GM19455 (cell line): ENCODE measurements around the gene TMEM86A.
"Not testable (repeated sequence)": the region's sequence is repeated elsewhere in the genome, so short reads cannot be mapped to it uniquely, and the experiment has no call there.

Experiments
- ATAC-seq: cut with Tn5 transposase; IDR thresholded peaks from one replicate; pipeline ENCODE4 v1.9.1; 2021; ENCODE audit not compliant: unreplicated experiment

TMEM86A gene

DNA sequence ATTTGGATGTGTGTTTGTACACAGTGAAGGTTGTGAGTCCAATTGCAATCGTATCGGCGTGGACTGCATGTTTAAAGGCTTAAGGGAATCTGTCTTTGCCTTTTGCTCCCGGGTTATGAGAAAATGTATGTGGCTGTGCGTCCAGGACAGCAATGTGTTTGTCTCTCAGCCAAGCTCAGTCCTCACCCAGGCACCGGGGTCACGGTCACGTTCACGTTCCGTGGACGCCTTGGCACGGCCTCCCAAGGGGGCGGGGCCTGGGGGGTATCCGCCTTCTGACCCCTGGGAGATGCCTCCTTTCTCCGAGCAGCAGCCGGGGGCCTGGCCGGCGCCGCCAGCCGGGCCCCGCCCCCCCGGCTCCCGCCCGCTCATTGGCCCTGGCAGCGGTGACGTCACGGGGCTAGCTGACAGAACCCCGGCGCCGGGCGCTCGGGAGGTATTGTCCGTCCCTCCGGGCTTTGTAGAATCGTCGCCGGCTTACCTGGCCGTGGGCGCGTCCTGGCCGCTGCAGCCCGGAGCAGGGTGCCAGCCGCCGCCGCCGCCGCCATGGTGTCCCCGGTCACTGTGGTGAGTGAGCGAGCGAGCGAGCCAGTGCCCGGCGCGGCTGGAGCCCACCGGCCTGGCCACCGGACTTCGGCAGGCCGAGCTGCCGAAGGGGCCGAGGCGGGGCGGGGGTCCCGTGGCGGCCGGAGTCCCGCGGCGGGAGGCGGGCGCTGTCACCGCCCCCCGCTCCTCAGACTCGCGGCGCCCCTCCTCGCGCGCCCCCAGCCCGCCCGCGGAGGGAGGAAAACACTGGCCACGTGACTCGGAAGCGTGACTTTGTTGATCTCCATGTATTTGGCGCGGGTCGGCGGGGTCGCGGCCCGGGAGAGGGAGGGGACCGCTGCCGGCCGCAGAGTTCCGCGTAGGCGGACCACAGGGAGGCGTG, at the start of gene TMEM86A:
TMEM86A (plus strand) TSS at position 439 of the 928 bp plus-strand sequence; CDS start at position 547, 108 bp downstream.
- peak; percentile 94 for ATAC-seq

DNA sequence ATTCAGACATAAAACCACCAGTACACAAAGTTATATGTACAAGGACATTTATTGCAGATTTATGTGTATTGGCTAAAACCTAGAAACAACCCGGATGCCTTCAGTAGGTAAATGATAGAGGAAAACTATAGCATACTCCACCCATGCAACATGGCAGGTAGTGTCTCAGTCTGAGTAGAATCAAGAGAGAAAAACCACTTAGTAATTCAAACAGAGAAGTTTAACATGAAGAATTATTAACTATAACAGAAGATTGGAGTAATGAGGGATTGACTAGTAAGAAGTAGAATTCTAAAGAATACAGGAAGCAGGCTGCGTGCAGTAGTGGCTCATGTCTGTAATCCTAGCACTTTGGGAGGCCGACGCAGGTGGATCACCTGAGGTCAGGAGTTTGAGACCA, 48.2 kb upstream of the TMEM86A start:
- peak; percentile 29 for ATAC-seq

DNA sequence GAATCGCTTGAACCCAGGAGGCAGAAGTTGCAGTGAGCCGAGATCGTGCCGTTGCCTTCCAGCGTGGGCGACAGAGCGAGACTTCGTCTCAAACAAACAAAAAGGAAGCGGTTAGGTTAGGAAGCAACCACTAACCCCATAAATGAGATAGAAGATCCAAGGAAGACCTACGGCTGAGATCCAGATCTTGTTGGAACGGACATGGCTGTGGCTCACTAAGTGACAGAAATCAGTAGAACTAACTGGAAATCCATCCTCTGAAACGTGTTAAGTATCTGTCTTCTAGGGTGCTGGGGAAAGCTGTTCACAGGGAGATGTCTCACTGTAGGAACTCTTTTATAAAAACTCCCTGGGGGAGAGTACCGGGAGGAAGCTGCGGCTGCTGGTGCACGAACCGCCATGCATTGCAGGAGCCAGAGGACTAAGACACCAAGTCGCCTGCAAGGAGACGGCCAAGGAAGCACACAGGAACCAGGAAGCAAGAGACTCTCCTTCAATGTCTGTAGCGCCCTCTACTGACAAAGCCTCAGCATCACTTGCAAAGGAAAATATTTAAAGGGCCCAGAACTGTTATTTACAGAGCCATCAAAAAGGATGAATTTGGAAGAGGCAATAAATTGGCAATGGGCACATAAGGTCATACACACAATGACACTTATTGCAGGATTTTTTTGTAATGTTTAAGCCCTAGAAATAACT, 47.6 kb upstream of the TMEM86A start:
- peak; percentile 83 for ATAC-seq

DNA sequence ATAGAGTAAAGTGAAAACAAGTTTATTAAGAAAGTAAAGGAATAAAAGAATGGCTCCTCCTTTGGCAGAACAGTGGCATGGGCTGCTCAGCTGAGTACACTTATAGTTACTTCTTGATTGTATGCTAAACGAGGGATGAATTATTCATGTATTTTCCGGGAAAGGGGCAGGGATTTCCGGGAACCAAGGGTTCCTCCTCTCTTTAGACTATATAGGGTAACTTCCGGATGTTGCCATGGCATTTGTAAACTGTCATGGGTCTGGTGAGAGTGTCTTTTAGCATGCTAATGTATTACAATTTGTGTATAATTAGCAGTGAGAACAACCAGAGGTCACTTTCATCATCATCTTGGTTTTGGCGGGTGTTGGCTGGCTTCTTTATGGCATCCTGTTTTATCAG, 40.9 kb upstream of the TMEM86A start:
- no peak for ATAC-seq

DNA sequence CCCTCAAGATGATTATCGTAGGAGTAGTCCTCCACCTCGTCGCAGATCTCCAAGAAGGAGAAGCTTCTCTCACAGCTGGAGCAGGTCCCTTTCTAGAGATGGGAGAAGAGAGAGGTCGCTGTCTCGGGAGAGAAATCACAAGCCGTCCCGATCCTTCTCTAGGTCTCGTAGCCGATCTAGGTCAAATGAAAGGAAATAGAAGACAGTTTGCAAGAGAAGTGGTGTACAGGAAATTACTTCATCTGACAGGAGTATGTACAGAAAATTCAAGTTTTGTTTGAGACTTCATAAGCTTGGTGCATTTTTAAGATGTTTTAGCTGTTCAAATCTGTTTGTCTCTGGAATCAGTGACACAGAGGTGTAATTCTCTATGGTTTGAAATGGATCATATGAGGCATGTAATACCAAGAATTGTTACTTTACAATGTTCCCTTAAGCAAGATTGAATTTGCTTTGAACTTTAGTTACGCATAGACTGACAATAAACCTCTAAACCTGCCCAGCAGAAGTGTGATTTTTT, 33.2 kb upstream of the TMEM86A start:
- not testable (repeated sequence) for ATAC-seq

- no peak for ATAC-seq
Observed at GRCh38 chr11:18668131-18668530, 30.4 kb upstream of the TMEM86A start.

DNA sequence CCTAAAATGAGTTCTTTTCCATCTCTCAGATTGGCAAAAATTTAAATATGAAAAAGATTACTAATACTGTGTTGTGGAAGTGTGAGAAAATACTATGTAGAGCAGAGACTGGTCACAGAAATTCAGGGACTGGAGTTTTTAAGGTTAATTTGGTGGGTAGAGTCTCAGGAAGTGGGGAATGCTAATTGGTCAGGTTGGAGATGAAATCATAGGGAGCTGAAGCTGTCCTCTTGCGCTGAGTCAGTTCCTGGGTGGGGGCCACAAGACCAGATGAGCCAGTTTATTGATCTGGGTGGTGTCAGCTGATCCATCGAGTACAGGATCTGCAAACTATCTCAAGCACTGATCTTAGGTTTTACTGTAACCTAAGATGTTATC, 29.4 kb upstream of the TMEM86A start:
- ATAC-seq = no peak

DNA sequence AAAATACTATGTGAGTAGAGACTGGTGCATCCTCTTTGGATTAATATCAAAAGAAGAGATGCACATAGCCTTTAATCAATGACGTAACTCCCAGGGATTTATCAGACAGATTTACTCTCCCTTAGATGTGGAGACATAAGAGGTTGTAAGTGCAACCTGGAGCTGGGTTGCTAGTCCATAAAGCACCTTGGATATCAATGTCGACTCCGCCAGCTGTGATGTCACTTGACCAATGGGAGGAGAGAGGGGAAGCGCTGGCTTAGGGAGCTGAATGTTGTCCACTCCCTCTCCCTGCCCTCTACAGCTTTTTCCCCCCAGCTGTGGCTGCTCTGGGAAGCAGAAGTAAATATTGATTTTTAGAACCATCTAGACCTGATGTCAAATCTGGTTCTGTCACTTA, 28.9 kb upstream of the TMEM86A start:
- ATAC-seq = no peak

- no peak for ATAC-seq
Observed at GRCh38 chr11:18671246-18671645, 27.3 kb upstream of the TMEM86A start.

DNA sequence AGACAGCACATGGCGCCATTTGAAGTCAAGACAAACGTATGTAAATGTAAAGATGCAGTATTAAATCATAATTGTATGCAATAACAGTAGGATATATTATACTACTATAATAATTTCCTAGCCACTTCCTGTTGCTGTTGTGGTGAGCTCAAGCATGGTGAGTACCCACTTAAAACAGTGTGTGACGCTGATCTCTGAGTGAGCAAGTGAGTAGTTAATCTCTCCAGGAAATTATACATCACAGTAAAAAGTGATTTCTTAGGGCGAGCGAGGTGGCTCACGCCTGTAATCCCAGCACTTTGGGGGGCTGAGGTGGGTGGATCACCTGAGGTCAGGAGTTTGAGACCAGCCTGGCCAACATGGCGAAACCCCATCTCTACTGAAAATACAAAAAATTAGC, 26.4 kb upstream of the TMEM86A start:
- ATAC-seq = not testable (repeated sequence)

GRCh38 chr11:18676803-18677202, 21.8 kb upstream of the TMEM86A start:
- no peak for ATAC-seq

GRCh38 chr11:18677560-18677959, 21.0 kb upstream of the TMEM86A start:
- no peak for ATAC-seq

GRCh38 chr11:18681949-18682348, 16.6 kb upstream of the TMEM86A start:
- not testable (repeated sequence) for ATAC-seq

- no peak for ATAC-seq
Observed at GRCh38 chr11:18682466-18682865, 16.1 kb upstream of the TMEM86A start.

DNA sequence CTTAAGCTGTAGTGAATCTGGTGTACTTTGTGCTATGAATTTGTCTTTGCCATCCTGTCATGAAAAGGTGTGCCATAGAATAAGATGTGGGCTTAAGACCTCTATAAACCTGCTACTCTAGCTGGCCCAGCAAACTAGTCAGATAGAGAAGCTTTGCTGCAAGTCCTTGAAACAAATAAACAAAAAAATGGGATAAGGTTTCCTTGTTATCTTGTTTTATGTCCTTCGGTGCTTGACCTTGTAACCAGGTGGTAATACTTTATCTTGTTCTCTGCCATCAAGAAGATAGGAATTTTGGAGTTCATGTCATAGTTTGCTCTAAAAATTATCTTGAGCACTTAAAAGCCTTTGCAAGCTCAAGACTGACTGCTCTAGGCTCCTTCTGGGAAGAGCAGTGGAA, 14.3 kb upstream of the TMEM86A start:
- no peak for ATAC-seq

- not testable (repeated sequence) for ATAC-seq
Observed at GRCh38 chr11:18691467-18692140, 7.0 kb upstream of the TMEM86A start.

DNA sequence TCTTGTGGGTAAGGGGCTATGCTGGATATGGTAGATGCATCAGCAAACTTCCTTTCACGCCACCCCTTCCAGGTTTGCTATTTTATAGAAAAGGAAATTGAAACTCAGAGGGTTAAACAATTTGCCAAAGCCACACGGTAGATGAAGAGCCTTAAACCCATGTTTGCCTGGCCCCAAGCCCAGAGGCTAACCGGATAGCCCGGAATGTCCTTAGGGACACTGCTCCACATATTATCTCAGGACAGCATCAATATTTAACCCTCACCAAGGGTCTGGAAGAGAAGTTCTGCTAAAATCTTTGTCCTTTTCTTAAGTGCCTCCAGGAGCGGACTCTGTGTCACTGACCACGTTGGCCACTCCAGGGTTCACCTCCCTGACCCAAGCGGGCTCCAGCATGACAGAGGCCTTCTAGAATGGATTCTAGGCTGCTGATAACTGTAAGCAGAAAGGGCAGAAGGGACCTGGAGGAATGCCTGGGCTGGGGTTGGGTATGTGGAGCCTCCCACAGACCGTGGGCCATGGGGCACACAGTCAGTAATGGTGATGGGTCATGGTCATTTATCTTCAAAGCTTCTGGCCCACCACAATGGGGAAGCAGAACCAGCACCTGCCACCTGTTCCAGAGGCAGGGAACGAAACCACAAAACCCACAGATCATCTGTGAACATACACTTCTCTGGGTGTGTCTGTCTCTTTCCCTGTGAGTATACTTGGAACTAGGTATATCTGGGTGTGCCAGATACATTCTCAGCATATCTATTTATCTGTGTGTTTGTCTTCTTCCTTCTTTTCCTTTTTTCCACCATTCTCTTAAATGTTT, 5.4 kb upstream of the TMEM86A start:
- no peak for ATAC-seq

GRCh38 chr11:18696638-18697225, 1.8 kb upstream of the TMEM86A start:
- ATAC-seq = no peak

DNA sequence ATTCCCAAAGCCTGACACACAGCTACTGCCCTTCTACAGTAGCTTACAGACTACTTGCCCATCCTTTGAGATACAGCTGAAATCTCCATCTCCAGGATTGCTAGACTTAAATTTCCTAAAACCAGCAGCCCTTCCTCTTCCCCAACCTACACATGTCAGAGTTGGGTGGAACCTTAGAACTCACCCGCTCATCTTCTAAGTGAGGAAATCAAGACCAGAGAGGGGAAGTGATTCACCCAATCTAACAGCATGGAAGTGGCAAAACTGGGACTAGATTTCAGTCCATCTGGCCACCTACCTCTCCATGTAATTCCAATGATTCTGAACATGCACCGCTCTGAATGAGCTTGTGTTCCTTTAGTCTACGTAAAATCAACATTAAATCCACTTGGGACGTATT, 1.0 kb upstream of the TMEM86A start:
- ATAC-seq = no peak

DNA sequence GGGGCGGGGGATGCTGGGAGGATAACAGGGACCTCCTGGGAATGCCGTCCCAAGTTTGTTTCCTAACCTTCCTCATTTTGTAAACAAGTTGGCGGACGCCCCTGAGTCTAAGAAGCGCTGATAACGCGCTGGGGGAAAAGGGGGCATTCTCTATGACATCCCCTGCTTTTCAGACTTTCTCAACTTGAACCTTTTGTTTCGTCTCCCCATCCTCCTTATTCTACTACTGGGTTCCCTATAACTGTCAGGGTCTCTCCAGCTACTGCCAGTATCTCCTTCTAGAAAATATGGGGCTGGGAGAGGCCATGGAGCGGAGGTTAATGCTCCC, 654 bp downstream of the TMEM86A start:
- ATAC-seq = no peak
